ENCODE results near the gene BEST1. TPM values are rescaled to one million over a fixed set of nuclear protein-coding genes. Genes with fewer than 3 reads are reported as not detected.

The BEST1 gene
- total RNA-seq, 2 experiments from 2014 or later = 1.9 to 3.1 TPM

DNA sequence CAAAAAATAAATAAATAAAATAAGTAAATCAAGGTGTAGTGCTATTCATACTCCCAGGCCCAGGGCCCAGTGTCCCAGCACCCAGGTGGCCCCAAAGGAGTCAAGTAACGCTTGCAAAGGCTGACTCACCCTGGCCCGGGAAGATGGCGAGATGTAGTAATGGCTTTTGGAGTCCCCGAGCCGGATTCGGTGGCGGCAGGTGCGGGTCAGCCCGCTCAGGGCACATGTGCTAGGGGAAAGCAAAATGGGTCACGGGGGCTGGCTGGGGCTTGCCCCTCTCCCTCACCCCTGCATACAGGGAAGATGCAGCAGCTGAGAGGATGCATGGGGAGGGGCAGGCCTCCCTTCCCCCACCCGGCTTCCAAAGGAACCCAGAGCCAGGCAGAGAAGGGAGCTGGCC, 47.8 kb upstream of the BEST1 start:
- no peaks in the 10 kb centered on the region for H3K9me3 ChIP-seq (ENCODE audit: low read length)
- intact Hi-C loops (cut with micrococcal nuclease; ENCODE audit: unreplicated experiment) = no loop called here
- ChIA-PET POLR2A (interaction anchor here (1.1 kb wide), 1 partner anchor 44 kb away, joined by 3 read pairs; no protein-coding TSS in a partner anchor), CTCF (ENCODE audit: unreplicated experiment) (interaction anchor here (0.6 kb wide), 1 partner anchor 9 kb away, joined by 3 read pairs; no protein-coding TSS in a partner anchor)
- no TSS peak for BruUV-seq (replicated peaks)
- H3K9me2 ChIP-seq (ENCODE audit: insufficient read depth, low read length) = no peaks in the 10 kb centered on the region
- no peak for TF ChIP-seq EZH2phosphoT487 (IDR thresholded peaks at IDR 0.05; ENCODE audit: borderline replicate concordance, low read depth, low read length)
- TF ChIP-seq, protein P1, sequence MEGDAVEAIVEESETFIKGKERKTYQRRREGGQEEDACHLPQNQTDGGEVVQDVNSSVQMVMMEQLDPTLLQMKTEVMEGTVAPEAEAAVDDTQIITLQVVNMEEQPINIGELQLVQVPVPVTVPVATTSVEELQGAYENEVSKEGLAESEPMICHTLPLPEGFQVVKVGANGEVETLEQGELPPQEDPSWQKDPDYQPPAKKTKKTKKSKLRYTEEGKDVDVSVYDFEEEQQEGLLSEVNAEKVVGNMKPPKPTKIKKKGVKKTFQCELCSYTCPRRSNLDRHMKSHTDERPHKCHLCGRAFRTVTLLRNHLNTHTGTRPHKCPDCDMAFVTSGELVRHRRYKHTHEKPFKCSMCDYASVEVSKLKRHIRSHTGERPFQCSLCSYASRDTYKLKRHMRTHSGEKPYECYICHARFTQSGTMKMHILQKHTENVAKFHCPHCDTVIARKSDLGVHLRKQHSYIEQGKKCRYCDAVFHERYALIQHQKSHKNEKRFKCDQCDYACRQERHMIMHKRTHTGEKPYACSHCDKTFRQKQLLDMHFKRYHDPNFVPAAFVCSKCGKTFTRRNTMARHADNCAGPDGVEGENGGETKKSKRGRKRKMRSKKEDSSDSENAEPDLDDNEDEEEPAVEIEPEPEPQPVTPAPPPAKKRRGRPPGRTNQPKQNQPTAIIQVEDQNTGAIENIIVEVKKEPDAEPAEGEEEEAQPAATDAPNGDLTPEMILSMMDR (conservative IDR thresholded peaks at IDR 0.05; ENCODE audit: low read length) = no peak
- no peaks in the 10 kb centered on the region for H4K20me1 ChIP-seq (ENCODE audit: insufficient read depth, low read length)
- H3K36me3 ChIP-seq (ENCODE audit: insufficient read depth, low read length) = no peaks in the 10 kb centered on the region
- no peak for DNase-seq (ENCODE audit: low spot score)
- no peak overlapping the region for H2AFZ ChIP-seq (ENCODE audit: low read length)
- H3K79me2 ChIP-seq (ENCODE audit: insufficient read depth, low read depth, low read length) = no peaks in the 10 kb centered on the region
- no peak overlapping the region for H3K4me3 ChIP-seq (ENCODE audit: low read depth, low read length, poor library complexity, severe bottlenecking)
- no peak overlapping the region for H3K4me2 ChIP-seq (ENCODE audit: low read length)
- H3K27ac ChIP-seq (ENCODE audit: low read depth, low read length, poor library complexity, severe bottlenecking) = no peak overlapping the region
- H3K4me1 ChIP-seq (ENCODE audit: insufficient read depth, low read length, poor library complexity, severe bottlenecking) = peaks cover 14% of the 10 kb centered on the region

DNA sequence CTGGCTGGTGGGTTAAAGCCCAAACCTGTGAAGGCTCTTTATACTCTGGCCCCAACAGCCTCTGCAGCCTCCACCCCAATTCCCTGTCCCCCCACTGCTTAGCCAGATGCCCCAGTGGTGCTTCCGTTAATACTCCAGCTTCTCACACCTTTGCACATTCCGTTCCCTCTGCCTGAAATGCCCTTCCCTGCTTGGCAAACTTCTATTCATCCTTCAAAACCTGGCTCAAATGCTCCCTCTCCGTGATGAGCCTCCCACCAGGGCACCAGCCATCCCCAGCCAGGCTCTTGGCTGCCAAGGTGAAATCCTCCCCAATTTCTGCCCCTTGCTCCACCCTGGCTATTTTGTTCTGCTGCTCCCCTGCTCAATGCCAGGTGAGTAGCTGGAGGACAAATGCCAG, 46.3 kb upstream of the BEST1 start:
- no peaks in the 10 kb centered on the region for H3K9me3 ChIP-seq (ENCODE audit: low read length)
- BruUV-seq (replicated peaks) = no TSS peak
- intact Hi-C loops (cut with micrococcal nuclease; ENCODE audit: unreplicated experiment) = no loop called here
- no peaks in the 10 kb centered on the region for H3K79me2 ChIP-seq (ENCODE audit: insufficient read depth, low read depth, low read length)
- no peaks in the 10 kb centered on the region for H4K20me1 ChIP-seq (ENCODE audit: insufficient read depth, low read length)
- no peaks in the 10 kb centered on the region for H3K9me2 ChIP-seq (ENCODE audit: insufficient read depth, low read length)
- no peak overlapping the region for H2AFZ ChIP-seq (ENCODE audit: low read length)
- CTCF ChIA-PET (ENCODE audit: unreplicated experiment) = no interaction called here
- POLR2A ChIA-PET = interaction anchor here (0.6 kb wide), 1 partner anchor 846 kb away, joined by 3 read pairs; no protein-coding TSS in a partner anchor
- no peak overlapping the region for H3K4me3 ChIP-seq (ENCODE audit: low read depth, low read length, poor library complexity, severe bottlenecking)
- peaks cover 2% of the 10 kb centered on the region for H3K4me1 ChIP-seq (ENCODE audit: insufficient read depth, low read length, poor library complexity, severe bottlenecking)
- no peak overlapping the region for H3K27ac ChIP-seq (ENCODE audit: low read depth, low read length, poor library complexity, severe bottlenecking)
- no peak overlapping the region for H3K4me2 ChIP-seq (ENCODE audit: low read length)
- no peaks in the 10 kb centered on the region for H3K36me3 ChIP-seq (ENCODE audit: insufficient read depth, low read length)
- DNase-seq (ENCODE audit: low spot score) = no peak
- TF ChIP-seq, protein P1 (conservative IDR thresholded peaks at IDR 0.05; ENCODE audit: low read length) = no peak
- TF ChIP-seq EZH2phosphoT487 (IDR thresholded peaks at IDR 0.05; ENCODE audit: borderline replicate concordance, low read depth, low read length) = no peak

DNA sequence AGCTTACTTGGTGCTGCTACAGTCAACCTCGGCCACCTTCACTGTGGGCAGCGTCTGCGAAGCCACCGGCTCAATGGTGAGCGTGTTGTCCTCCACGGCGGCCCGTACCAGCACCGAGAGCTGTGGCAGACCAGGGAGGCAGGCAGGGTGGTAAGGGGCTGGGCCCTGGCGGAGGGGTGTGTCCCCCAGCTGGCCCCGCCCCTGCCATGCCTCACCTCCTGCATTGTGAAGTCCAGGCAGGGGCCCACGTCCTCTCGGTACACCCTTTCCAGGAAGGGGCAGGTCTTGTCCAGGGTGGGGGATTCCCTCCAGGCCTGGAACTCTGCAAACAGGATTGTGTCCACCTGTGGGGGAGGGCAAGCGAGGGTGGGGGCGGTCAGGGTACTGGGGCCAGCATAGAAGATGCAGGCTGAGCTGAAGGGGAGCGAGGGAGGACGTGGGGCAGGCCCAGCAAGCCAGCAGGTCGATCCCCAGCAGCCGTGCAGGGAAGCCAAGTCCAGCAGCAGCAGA, 45.6 kb upstream of the BEST1 start:
- Histone ChIP-seq H3K79me2 (ENCODE audit: insufficient read depth, low read depth, low read length) (no peaks in the 10 kb centered on the region), H3K27ac (ENCODE audit: low read depth, low read length, poor library complexity, severe bottlenecking) (no peak overlapping the region), H3K4me3 (ENCODE audit: low read depth, low read length, poor library complexity, severe bottlenecking) (no peak overlapping the region), H3K9me2 (ENCODE audit: insufficient read depth, low read length) (no peaks in the 10 kb centered on the region), H3K4me2 (ENCODE audit: low read length) (no peak overlapping the region), H3K36me3 (ENCODE audit: insufficient read depth, low read length) (no peaks in the 10 kb centered on the region), H3K4me1 (ENCODE audit: insufficient read depth, low read length, poor library complexity, severe bottlenecking) (no peaks in the 10 kb centered on the region), H2AFZ (ENCODE audit: low read length) (no peak overlapping the region), H3K9me3 (ENCODE audit: low read length) (no peaks in the 10 kb centered on the region), H4K20me1 (ENCODE audit: insufficient read depth, low read length) (no peaks in the 10 kb centered on the region)
- TF ChIP-seq, protein P1 (conservative IDR thresholded peaks at IDR 0.05; ENCODE audit: low read length) = no peak
- TF ChIP-seq EZH2phosphoT487 (IDR thresholded peaks at IDR 0.05; ENCODE audit: borderline replicate concordance, low read depth, low read length) = no peak
- no TSS peak for BruUV-seq (replicated peaks)
- intact Hi-C loops (cut with micrococcal nuclease; ENCODE audit: unreplicated experiment) = no loop called here
- no peak for DNase-seq (ENCODE audit: low spot score)
- ChIA-PET POLR2A (no interaction called here), CTCF (ENCODE audit: unreplicated experiment) (no interaction called here)

All from OCI-LY7 (cell line).